ENCODE measurements around the gene TIMM9. TPM values are rescaled to one million over a fixed set of nuclear protein-coding genes. Genes with fewer than 3 reads are reported as not detected.

TIMM9 gene
- total and polyA plus RNA-seq, 4 donors = 8.4 to 38.1 (median 17.3) TPM

DNA sequence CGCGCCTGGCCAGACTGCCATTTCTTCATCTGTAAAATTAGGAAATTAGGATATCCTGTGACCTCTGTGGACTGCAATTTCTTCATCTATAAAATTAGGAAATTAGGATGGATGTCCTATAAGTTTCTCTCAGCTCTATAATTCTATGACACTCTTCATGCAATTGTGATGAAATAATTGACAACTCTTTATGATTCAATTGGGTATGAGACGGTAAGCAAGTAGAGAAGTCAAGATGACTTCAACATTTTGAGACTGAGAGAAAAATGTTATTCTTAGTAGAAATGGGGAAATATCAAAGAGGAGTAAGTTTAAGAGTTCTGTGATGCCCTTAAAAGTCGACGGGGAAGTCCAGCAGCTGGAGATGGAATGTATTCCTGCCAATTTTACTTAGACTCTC is 12.1 kb upstream of the TIMM9 start:
- no peak for DNase-seq (ENCODE audit: low spot score)
- TF ChIP-seq YY1 (IDR thresholded peaks at IDR 0.05) (no peak), RAD21 (IDR thresholded peaks at IDR 0.05) (no peak), JUND (IDR thresholded peaks at IDR 0.05) (no peak), HNF4A (conservative IDR thresholded peaks at IDR 0.05) (no peak), NR2F2 (IDR thresholded peaks at IDR 0.05) (no peak), TAF1 (conservative IDR thresholded peaks at IDR 0.05) (no peak), SP1 (IDR thresholded peaks at IDR 0.05) (no peak), FOXA1 (IDR thresholded peaks at IDR 0.05) (no peak), EGR1 (IDR thresholded peaks at IDR 0.05; ENCODE audit: low read depth in 2 of 2) (no peak), RXRA (IDR thresholded peaks at IDR 0.05) (no peak), GABPA (IDR thresholded peaks at IDR 0.05 in 1 of 2, conservative IDR thresholded peaks at IDR 0.05 in 1 of 2) (no peak), FOXA2 (IDR thresholded peaks at IDR 0.05) (no peak)
- TF ChIP-seq, protein P1, sequence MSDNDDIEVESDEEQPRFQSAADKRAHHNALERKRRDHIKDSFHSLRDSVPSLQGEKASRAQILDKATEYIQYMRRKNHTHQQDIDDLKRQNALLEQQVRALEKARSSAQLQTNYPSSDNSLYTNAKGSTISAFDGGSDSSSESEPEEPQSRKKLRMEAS (IDR thresholded peaks at IDR 0.05) = no peak
- TF ChIP-seq, protein P2, sequence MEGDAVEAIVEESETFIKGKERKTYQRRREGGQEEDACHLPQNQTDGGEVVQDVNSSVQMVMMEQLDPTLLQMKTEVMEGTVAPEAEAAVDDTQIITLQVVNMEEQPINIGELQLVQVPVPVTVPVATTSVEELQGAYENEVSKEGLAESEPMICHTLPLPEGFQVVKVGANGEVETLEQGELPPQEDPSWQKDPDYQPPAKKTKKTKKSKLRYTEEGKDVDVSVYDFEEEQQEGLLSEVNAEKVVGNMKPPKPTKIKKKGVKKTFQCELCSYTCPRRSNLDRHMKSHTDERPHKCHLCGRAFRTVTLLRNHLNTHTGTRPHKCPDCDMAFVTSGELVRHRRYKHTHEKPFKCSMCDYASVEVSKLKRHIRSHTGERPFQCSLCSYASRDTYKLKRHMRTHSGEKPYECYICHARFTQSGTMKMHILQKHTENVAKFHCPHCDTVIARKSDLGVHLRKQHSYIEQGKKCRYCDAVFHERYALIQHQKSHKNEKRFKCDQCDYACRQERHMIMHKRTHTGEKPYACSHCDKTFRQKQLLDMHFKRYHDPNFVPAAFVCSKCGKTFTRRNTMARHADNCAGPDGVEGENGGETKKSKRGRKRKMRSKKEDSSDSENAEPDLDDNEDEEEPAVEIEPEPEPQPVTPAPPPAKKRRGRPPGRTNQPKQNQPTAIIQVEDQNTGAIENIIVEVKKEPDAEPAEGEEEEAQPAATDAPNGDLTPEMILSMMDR (IDR thresholded peaks at IDR 0.05; ENCODE audit: low read depth, low read length, missing input control) = no peak
- TF ChIP-seq, protein P3, sequence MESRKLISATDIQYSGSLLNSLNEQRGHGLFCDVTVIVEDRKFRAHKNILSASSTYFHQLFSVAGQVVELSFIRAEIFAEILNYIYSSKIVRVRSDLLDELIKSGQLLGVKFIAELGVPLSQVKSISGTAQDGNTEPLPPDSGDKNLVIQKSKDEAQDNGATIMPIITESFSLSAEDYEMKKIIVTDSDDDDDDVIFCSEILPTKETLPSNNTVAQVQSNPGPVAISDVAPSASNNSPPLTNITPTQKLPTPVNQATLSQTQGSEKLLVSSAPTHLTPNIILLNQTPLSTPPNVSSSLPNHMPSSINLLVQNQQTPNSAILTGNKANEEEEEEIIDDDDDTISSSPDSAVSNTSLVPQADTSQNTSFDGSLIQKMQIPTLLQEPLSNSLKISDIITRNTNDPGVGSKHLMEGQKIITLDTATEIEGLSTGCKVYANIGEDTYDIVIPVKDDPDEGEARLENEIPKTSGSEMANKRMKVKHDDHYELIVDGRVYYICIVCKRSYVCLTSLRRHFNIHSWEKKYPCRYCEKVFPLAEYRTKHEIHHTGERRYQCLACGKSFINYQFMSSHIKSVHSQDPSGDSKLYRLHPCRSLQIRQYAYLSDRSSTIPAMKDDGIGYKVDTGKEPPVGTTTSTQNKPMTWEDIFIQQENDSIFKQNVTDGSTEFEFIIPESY (IDR thresholded peaks at IDR 0.05) = no peak
- TF ChIP-seq, protein P4, sequence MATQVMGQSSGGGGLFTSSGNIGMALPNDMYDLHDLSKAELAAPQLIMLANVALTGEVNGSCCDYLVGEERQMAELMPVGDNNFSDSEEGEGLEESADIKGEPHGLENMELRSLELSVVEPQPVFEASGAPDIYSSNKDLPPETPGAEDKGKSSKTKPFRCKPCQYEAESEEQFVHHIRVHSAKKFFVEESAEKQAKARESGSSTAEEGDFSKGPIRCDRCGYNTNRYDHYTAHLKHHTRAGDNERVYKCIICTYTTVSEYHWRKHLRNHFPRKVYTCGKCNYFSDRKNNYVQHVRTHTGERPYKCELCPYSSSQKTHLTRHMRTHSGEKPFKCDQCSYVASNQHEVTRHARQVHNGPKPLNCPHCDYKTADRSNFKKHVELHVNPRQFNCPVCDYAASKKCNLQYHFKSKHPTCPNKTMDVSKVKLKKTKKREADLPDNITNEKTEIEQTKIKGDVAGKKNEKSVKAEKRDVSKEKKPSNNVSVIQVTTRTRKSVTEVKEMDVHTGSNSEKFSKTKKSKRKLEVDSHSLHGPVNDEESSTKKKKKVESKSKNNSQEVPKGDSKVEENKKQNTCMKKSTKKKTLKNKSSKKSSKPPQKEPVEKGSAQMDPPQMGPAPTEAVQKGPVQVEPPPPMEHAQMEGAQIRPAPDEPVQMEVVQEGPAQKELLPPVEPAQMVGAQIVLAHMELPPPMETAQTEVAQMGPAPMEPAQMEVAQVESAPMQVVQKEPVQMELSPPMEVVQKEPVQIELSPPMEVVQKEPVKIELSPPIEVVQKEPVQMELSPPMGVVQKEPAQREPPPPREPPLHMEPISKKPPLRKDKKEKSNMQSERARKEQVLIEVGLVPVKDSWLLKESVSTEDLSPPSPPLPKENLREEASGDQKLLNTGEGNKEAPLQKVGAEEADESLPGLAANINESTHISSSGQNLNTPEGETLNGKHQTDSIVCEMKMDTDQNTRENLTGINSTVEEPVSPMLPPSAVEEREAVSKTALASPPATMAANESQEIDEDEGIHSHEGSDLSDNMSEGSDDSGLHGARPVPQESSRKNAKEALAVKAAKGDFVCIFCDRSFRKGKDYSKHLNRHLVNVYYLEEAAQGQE (IDR thresholded peaks at IDR 0.05) = no peak
- Histone ChIP-seq H3K27ac (ENCODE audit: low read depth in 1 of 2, low read length in 2 of 2) (no peak overlapping the region), H3K4me1 (ENCODE audit: control insufficient read depth in 4 of 4, insufficient read depth in 4 of 4, low read length in 3 of 4) (no peaks in the 10 kb centered on the region), H3K4me3 (ENCODE audit: low read depth in 1 of 3, low read length in 3 of 3) (no peak overlapping the region), H3K27me3 (ENCODE audit: control insufficient read depth in 4 of 4, insufficient read depth in 4 of 4, low read length in 3 of 4) (no peaks in the 10 kb centered on the region), H3K36me3 (ENCODE audit: control insufficient read depth in 4 of 4, insufficient read depth in 3 of 4, low read depth in 1 of 4, low read length in 3 of 4) (peaks cover 0 to 33% (median 22%) of the 10 kb centered on the region in 4 donors), H3K9me3 (ENCODE audit: control insufficient read depth in 4 of 4, low read length in 3 of 4) (no peaks in the 10 kb centered on the region), H3K9ac (ENCODE audit: low read depth in 1 of 2, low read length in 2 of 2) (no peak overlapping the region)
- 94% methylated on average over 5 of the region's 5 CpGs for WGBS

DNA sequence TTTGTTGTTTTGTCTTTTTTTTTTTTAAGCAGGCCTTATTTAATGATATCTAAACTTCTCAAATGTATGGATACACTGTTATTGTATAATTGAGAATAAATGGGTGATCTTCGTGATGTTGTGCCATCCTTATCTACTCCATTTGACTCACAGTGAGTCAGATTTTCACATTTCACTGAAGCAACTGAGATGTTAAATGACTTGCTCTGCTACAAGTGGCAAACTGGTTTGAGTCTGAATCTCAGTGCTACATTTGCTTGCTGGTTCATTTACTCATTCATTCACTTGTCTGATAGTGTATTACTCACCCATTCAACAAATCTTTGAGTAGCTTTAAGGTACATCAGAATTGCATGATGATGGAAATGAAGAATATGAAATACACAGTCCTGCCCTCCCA is 2.8 kb upstream of the TIMM9 start:
- Histone ChIP-seq H3K36me3 (ENCODE audit: control insufficient read depth in 4 of 4, insufficient read depth in 3 of 4, low read depth in 1 of 4, low read length in 3 of 4) (peaks cover 0 to 15% (median 10%) of the 10 kb centered on the region in 4 donors), H3K9ac (ENCODE audit: low read depth in 1 of 2, low read length in 2 of 2) (peak overlapping the region in 1 of 2 donors; percentile 33), H3K4me1 (ENCODE audit: control insufficient read depth in 4 of 4, insufficient read depth in 4 of 4, low read length in 3 of 4) (peaks cover 3 to 21% (median 14%) of the 10 kb centered on the region in 4 donors), H3K27me3 (ENCODE audit: control insufficient read depth in 4 of 4, insufficient read depth in 4 of 4, low read length in 3 of 4) (no peaks in the 10 kb centered on the region), H3K27ac (ENCODE audit: low read depth in 1 of 2, low read length in 2 of 2) (no peak overlapping the region), H3K4me3 (ENCODE audit: low read depth in 1 of 3, low read length in 3 of 3) (no peak overlapping the region), H3K9me3 (ENCODE audit: control insufficient read depth in 4 of 4, low read length in 3 of 4) (no peaks in the 10 kb centered on the region)
- WGBS = 94% methylated on average over 1 of the region's 1 CpG
- no peak for DNase-seq (ENCODE audit: low spot score)
- no peak for TF ChIP-seq NR2F2 (IDR thresholded peaks at IDR 0.05)
- TF ChIP-seq, protein P5, sequence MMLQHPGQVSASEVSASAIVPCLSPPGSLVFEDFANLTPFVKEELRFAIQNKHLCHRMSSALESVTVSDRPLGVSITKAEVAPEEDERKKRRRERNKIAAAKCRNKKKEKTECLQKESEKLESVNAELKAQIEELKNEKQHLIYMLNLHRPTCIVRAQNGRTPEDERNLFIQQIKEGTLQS (IDR thresholded peaks at IDR 0.05) = no peak
- no peak for TF ChIP-seq TAF1 (conservative IDR thresholded peaks at IDR 0.05)
- no peak for TF ChIP-seq HNF4G (IDR thresholded peaks at IDR 0.05)
- TF ChIP-seq GABPA (IDR thresholded peaks at IDR 0.05 in 1 of 2, conservative IDR thresholded peaks at IDR 0.05 in 1 of 2) = no peak
- TF ChIP-seq, protein P2 (IDR thresholded peaks at IDR 0.05; ENCODE audit: low read depth, low read length, missing input control) = no peak
- no peak for TF ChIP-seq RXRA (IDR thresholded peaks at IDR 0.05)
- no peak for TF ChIP-seq YY1 (IDR thresholded peaks at IDR 0.05)
- TF ChIP-seq, protein P4 (IDR thresholded peaks at IDR 0.05) = no peak
- TF ChIP-seq, protein P1 (IDR thresholded peaks at IDR 0.05) = no peak
- TF ChIP-seq HNF4A (conservative IDR thresholded peaks at IDR 0.05) = no peak
